Vagina (tissue), 2 donors: ENCODE results near the gene MS4A2. TPM values are rescaled to one million over a fixed set of nuclear protein-coding genes. Genes with fewer than 3 reads are reported as not detected.

Experiments used
- DNase-seq, 2 donors: peaks; one replicate each; pipeline ENCODE4 v3.0.0-alpha.2; 2017; ENCODE audit errors: extremely low spot score in 2 of 2
- H3K27ac ChIP-seq: fragments of 200-600 bp; sonication (generic); one replicate; pipeline ENCODE4 v1.5.1; 2019
- H3K27me3 ChIP-seq: fragments of 200-600 bp; sonication (generic); one replicate; pipeline ENCODE4 v1.5.1; 2019
- H3K36me3 ChIP-seq, 2 donors: fragments of 200-600 bp; sonication (generic); one replicate each; pipeline ENCODE4 v1.5.1; 2017 to 2019
- H3K4me1 ChIP-seq: fragments of 200-600 bp; sonication (generic); one replicate; pipeline ENCODE4 v1.5.1; 2019
- H3K4me3 ChIP-seq, 2 donors: fragments of 200-600 bp; sonication (generic); 1 replicate in 1 of 2; 2 replicates in 1 of 2; pipeline ENCODE4 v1.5.1; 2016 to 2019
- H3K9me3 ChIP-seq: fragments of 200-600 bp; sonication (generic); one replicate; pipeline ENCODE4 v1.5.1; 2019
- POLR2A ChIP-seq, 2 donors: fragments of 450-650 bp; IDR thresholded peaks; one replicate each; pipeline ENCODE4 v1.6.1; 2017; ENCODE audit warnings: antibody characterized with exemption in 2 of 2, mild to moderate bottlenecking in 2 of 2, moderate library complexity in 2 of 2
- POLR2AphosphoS5 ChIP-seq, 2 donors: sonication (generic); formaldehyde crosslinking; IDR thresholded peaks; one replicate each; pipeline ENCODE4 v1.9.0; 2017; ENCODE audit warnings: antibody characterized with exemption in 2 of 2, mild to moderate bottlenecking in 2 of 2, low read depth in 1 of 2; ENCODE audit not compliant: insufficient read depth in 1 of 2
- intact Hi-C: fragments of 100-400 bp; cut with DNase I; formaldehyde crosslinking; loops from one replicate; pipeline ENCODE4 v1.15.1; 2023
- total RNA-seq: library from RNA; depleted of rRNA; stranded (reverse); fragments of >200 nt; gene quantifications from one replicate; pipeline ENCODE4 v1.2.3, GENCODE V29; 2016
- TF ChIP-seq, protein P1 (sequence below), 3 experiments: fragments of 450-650 bp in 2 of 3; fragments of 200-600 bp in 1 of 3; sonication (generic) in 1 of 3; IDR thresholded peaks; one replicate each; pipeline ENCODE4 v1.5.1; 2017 to 2019; ENCODE audit warnings: antibody characterized with exemption in 3 of 3, mild to moderate bottlenecking in 2 of 3, moderate library complexity in 2 of 3

MS4A2 gene
- total RNA-seq, 1 donor from 2014 or later, result 10.3 TPM

DNA sequence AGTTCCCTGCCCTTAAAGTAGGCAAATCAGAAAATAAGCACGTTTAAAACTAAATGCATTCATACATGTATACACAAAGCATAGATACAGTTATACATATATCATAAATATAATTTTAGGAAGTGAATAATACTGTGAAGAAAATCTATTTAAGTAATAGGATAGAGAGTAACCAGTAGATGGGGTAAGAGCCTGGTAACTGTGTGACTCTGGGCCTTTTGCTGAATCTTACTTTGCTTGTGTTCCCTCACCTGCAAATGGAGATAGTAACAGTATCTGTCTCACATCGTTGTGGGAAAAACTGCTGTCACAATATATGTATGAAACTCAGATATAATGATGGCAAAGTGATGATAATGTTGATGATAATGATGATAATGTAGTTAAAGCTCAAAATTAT is 29.9 kb downstream of the MS4A2 start:
- Histone ChIP-seq H3K4me1 (no peaks in the 10 kb centered on the region), H3K9me3 (no peaks in the 10 kb centered on the region), H3K27ac (no peak overlapping the region), H3K4me3 (no peak overlapping the region), H3K27me3 (no peaks in the 10 kb centered on the region), H3K36me3 (no peaks in the 10 kb centered on the region)
- TF ChIP-seq, protein P1, sequence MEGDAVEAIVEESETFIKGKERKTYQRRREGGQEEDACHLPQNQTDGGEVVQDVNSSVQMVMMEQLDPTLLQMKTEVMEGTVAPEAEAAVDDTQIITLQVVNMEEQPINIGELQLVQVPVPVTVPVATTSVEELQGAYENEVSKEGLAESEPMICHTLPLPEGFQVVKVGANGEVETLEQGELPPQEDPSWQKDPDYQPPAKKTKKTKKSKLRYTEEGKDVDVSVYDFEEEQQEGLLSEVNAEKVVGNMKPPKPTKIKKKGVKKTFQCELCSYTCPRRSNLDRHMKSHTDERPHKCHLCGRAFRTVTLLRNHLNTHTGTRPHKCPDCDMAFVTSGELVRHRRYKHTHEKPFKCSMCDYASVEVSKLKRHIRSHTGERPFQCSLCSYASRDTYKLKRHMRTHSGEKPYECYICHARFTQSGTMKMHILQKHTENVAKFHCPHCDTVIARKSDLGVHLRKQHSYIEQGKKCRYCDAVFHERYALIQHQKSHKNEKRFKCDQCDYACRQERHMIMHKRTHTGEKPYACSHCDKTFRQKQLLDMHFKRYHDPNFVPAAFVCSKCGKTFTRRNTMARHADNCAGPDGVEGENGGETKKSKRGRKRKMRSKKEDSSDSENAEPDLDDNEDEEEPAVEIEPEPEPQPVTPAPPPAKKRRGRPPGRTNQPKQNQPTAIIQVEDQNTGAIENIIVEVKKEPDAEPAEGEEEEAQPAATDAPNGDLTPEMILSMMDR (IDR thresholded peaks at IDR 0.05), result no peak
- no peak for TF ChIP-seq POLR2A (IDR thresholded peaks at IDR 0.05)
- no peak for TF ChIP-seq POLR2AphosphoS5 (IDR thresholded peaks at IDR 0.05; ENCODE audit: insufficient read depth in 1 of 2, low read depth in 1 of 2)
- intact Hi-C loops, result no loop called here
- DNase-seq, result no peak

DNA sequence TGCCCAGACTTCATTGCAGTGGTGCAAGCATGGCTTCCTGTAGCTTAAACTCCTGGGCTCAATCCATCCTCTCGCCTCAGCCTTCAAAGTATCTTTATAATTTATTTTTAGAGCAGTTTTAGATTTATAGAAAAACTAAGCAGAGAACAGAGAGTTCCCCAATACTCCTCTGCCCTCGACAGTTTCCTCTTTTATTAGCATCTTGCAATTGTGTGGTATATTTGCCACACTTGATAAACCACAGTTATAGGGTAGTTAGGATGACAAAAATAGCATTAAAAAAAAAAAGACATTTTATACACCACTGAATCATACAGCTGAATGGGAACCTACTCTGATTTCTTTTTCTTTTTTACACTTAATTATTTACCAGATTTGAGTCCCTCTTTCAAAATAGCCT is 31.2 kb downstream of the MS4A2 start:
- H3K27ac ChIP-seq, result no peak overlapping the region
- H3K9me3 ChIP-seq, result no peaks in the 10 kb centered on the region
- H3K36me3 ChIP-seq, result no peaks in the 10 kb centered on the region
- no peaks in the 10 kb centered on the region for H3K4me1 ChIP-seq
- TF ChIP-seq POLR2A (IDR thresholded peaks at IDR 0.05) (no peak), POLR2AphosphoS5 (IDR thresholded peaks at IDR 0.05; ENCODE audit: insufficient read depth in 1 of 2, low read depth in 1 of 2) (no peak)
- TF ChIP-seq, protein P1 (IDR thresholded peaks at IDR 0.05), result no peak
- no peak overlapping the region for H3K4me3 ChIP-seq
- H3K27me3 ChIP-seq, result no peaks in the 10 kb centered on the region
- intact Hi-C loops, result no loop called here
- DNase-seq, result no peak

DNA sequence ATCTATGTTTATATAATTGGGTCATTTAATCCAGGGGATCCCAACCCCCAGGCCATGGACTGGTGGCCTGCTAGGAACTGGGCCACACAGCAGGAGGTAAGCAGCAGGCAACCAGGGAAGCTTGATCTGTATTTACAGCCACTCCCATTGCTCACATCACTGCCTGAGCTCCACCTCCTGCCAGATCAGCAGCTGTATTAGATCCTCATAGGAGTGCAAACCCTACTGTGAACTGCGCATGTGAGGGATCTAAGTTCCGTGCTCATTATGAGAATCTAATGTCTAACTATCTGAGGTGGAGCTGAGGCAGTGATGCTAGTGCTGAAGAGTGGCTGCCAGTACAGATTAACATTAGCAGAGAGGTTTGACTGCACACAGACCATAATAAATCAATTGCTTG is 32.8 kb downstream of the MS4A2 start:
- Histone ChIP-seq H3K4me1 (no peaks in the 10 kb centered on the region), H3K36me3 (no peaks in the 10 kb centered on the region), H3K27me3 (no peaks in the 10 kb centered on the region), H3K27ac (no peak overlapping the region), H3K4me3 (no peak overlapping the region), H3K9me3 (no peaks in the 10 kb centered on the region)
- TF ChIP-seq, protein P1 (IDR thresholded peaks at IDR 0.05), result no peak
- TF ChIP-seq POLR2AphosphoS5 (IDR thresholded peaks at IDR 0.05; ENCODE audit: insufficient read depth in 1 of 2, low read depth in 1 of 2) (no peak), POLR2A (IDR thresholded peaks at IDR 0.05) (no peak)
- intact Hi-C loops, result no loop called here
- DNase-seq, result no peak

DNA sequence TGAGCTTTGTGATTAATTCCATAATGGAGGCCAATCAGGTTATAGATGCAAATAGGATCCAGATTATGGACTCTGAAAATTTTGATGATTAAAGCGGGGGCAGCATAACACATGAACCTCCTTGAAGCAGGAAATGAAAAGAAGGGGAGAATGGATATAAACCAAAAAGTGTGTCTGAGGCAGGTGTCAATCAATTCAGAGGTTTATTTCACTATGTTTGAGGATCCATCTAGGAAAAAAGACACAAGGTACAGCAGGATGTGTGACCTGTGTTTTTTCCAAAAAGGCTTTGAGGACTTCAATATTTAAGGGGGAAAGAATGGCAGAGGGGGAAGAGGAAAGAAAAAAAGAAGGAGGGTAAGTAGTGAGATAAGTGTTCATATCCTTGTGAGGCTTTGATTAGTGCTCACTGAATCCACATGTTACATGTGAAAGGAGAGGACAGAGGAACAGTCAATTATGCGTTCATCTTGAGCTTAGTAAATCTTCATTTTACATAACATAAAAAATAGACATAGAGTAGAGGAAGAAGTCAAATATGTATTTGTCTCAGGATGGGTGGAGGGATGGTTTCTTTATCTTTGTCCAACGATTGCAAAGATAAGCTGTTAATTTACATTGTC is 34.1 kb downstream of the MS4A2 start:
- Histone ChIP-seq H3K4me3 (no peak overlapping the region), H3K9me3 (no peaks in the 10 kb centered on the region), H3K36me3 (no peaks in the 10 kb centered on the region), H3K4me1 (no peaks in the 10 kb centered on the region), H3K27ac (no peak overlapping the region), H3K27me3 (no peaks in the 10 kb centered on the region)
- TF ChIP-seq POLR2AphosphoS5 (IDR thresholded peaks at IDR 0.05; ENCODE audit: insufficient read depth in 1 of 2, low read depth in 1 of 2), result no peak
- TF ChIP-seq, protein P1 (IDR thresholded peaks at IDR 0.05), result no peak
- TF ChIP-seq POLR2A (IDR thresholded peaks at IDR 0.05), result no peak
- no peak for DNase-seq
- intact Hi-C loops, result no loop called here

DNA sequence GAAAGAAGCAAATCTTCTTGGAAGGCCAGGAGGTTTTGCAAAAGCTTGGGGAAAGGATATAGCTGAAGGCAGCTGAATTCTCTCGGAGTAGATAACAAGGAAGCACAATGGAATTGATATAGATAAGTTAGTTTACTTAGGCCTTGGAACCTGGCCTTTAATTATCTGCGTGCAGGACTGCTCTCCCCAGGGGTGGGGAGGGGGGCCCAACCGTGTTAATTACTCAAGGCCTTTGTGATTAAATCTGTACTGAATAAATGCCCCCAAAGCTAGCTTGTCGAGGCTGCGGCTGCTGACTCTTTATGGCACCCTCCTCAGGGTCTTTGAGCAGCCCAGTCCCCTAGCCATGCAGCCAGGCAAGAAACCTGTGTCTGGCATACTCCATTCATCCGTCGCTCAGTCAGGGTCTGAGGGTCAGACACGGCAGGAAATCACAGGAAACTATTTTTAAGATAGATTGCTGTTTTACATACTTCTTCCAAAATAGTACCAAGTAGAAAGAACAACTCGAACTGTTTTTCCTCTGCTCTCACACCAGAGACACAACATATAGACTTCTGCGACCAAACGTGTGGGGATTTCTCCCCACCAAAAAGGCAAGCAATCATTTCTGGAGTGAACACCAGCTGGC is 36.5 kb downstream of the MS4A2 start:
- no peaks in the 10 kb centered on the region for H3K9me3 ChIP-seq

More for the DNA sequence above, 36.5 kb downstream of the MS4A2 start:
- intact Hi-C loops, result no loop called here
- H3K27me3 ChIP-seq, result no peaks in the 10 kb centered on the region
- DNase-seq, result no peak
- no peaks in the 10 kb centered on the region for H3K4me1 ChIP-seq
- no peak overlapping the region for H3K4me3 ChIP-seq
- H3K27ac ChIP-seq, result no peak overlapping the region
- TF ChIP-seq POLR2AphosphoS5 (IDR thresholded peaks at IDR 0.05; ENCODE audit: insufficient read depth in 1 of 2, low read depth in 1 of 2) (no peak), POLR2A (IDR thresholded peaks at IDR 0.05) (no peak)
- TF ChIP-seq, protein P1 (IDR thresholded peaks at IDR 0.05), result no peak
- no peaks in the 10 kb centered on the region for H3K36me3 ChIP-seq
